Heart left ventricle (tissue), 13 donors: ENCODE data around the gene OTOP3.

Experiments used
- POLR2A ChIP-seq, 2 donors: fragments of 450-650 bp; IDR thresholded peaks; one replicate each; pipeline ENCODE4 v1.6.1; 2017; ENCODE audit warnings: antibody characterized with exemption in 2 of 2, mild to moderate bottlenecking in 2 of 2, moderate library complexity in 2 of 2
- TF ChIP-seq, protein P1 (sequence below), 12 donors: fragments of 200-600 bp; sonication (generic) in 4 of 12; IDR thresholded peaks; one replicate each; pipeline versions ENCODE4 v1.5.0 to v1.8.0; 2018 to 2022; ENCODE audit warnings: antibody characterized with exemption in 12 of 12, mild to moderate bottlenecking in 5 of 12
- donor health status: ischemic (EF 13 %, LVEDD 7.1; RV severe dilation, severe dysfunction).
- donor health status: DM: no; HTN: yes; CAD: no.
- donor health status: DM: no; HTN: no; CAD: no.
- donor health status: ischemic (EF 25% LVEDD 6.9; RV normal size, moderate dysfunction).
- donor health status: ischemic (EF 25% LVEDD 5.7; RV mildly dilated, moderate dysfunction).
- donor health status: ischemic (EF 35%, LVEDD 5.7; RV mildly dilated, moderate dysfunction).
- donor health status: nonischemic (EF 11% LVEDD 7.7; RV severe dilation, severe dysfunction).
- donor health status: DM: yes; HTN: yes; CAD: no.
- donor health status: PGD.
- donor health status: ischemic (EF 29% LVEDD 5.4; RV normal size, mild dysfunction).
- donor health status: nonischemic (EF 23%, LVEDD 6.1; RV moderate dilation, normal function).

- TF ChIP-seq, protein P1, sequence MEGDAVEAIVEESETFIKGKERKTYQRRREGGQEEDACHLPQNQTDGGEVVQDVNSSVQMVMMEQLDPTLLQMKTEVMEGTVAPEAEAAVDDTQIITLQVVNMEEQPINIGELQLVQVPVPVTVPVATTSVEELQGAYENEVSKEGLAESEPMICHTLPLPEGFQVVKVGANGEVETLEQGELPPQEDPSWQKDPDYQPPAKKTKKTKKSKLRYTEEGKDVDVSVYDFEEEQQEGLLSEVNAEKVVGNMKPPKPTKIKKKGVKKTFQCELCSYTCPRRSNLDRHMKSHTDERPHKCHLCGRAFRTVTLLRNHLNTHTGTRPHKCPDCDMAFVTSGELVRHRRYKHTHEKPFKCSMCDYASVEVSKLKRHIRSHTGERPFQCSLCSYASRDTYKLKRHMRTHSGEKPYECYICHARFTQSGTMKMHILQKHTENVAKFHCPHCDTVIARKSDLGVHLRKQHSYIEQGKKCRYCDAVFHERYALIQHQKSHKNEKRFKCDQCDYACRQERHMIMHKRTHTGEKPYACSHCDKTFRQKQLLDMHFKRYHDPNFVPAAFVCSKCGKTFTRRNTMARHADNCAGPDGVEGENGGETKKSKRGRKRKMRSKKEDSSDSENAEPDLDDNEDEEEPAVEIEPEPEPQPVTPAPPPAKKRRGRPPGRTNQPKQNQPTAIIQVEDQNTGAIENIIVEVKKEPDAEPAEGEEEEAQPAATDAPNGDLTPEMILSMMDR (IDR thresholded peaks at IDR 0.05), result no peak
- TF ChIP-seq POLR2A (IDR thresholded peaks at IDR 0.05), result no peak
Measured at GRCh38 chr17:74924250-74924948, 11.3 kb upstream of the OTOP3 start, which contains the start of gene OTOP2.
